MM.1S (cell line): Measurements from ENCODE around the gene CLK4.

Source experiments
- DNase-seq: peaks from one replicate; pipeline ENCODE4 v3.0.0-alpha.2; 2015
- H2AFZ ChIP-seq: fragments of 300-600 bp; sonication (generic); 2 replicates; pipeline ENCODE4 v1.6.0; 2016; ENCODE audit warnings: antibody characterized with exemption, low read length
- H3F3A ChIP-seq: fragments of 300-600 bp; sonication (generic); 2 replicates; pipeline ENCODE4 v1.6.1; 2016; ENCODE audit warnings: mild to moderate bottlenecking, antibody characterized with exemption, low read length, moderate library complexity, mixed read lengths; ENCODE audit not compliant: insufficient read depth
- H3K27ac ChIP-seq: fragments of 300-600 bp; sonication (generic); 2 replicates; pipeline ENCODE4 v1.5.1; 2016; ENCODE audit warnings: mild to moderate bottlenecking, low read length
- H3K27me3 ChIP-seq: fragments of 300-600 bp; sonication (generic); replicated peaks from 2 replicates; pipeline ENCODE4 v1.6.0; 2016; ENCODE audit warnings: low read length; ENCODE audit not compliant: insufficient read depth
- H3K36me3 ChIP-seq: fragments of 300-600 bp; sonication (generic); replicated peaks from 2 replicates; pipeline ENCODE4 v1.6.1; 2016; ENCODE audit warnings: mild to moderate bottlenecking, low read length, mixed read lengths; ENCODE audit not compliant: insufficient read depth
- H3K4me1 ChIP-seq: fragments of 300-600 bp; sonication (generic); 2 replicates; pipeline ENCODE4 v1.6.1; 2016; ENCODE audit warnings: low read length, mixed read lengths
- H3K4me2 ChIP-seq: fragments of 300-600 bp; sonication (generic); 2 replicates; pipeline ENCODE4 v1.6.0; 2016; ENCODE audit warnings: low read depth, low read length
- H3K4me3 ChIP-seq: fragments of 300-600 bp; sonication (generic); 2 replicates; pipeline ENCODE4 v1.5.1; 2016; ENCODE audit warnings: low read length, mixed read lengths
- H3K79me2 ChIP-seq: fragments of 300-600 bp; sonication (generic); 2 replicates; pipeline ENCODE4 v1.6.1; 2016; ENCODE audit warnings: mixed run types, low read length, mixed read lengths
- H3K9ac ChIP-seq: fragments of 300-600 bp; sonication (generic); 2 replicates; pipeline ENCODE4 v1.6.1; 2016; ENCODE audit warnings: low read length, mixed read lengths
- H3K9me2 ChIP-seq: fragments of 300-600 bp; sonication (generic); replicated peaks from 2 replicates; pipeline ENCODE4 v1.6.1; 2016; ENCODE audit warnings: mild to moderate bottlenecking, low read length, mixed read lengths; ENCODE audit not compliant: insufficient read depth
- H3K9me3 ChIP-seq: fragments of 300-600 bp; sonication (generic); replicated peaks from 2 replicates; pipeline ENCODE4 v1.6.1; 2016; ENCODE audit warnings: mild to moderate bottlenecking, low read length, mixed read lengths; ENCODE audit not compliant: insufficient read depth
- H4K20me1 ChIP-seq: fragments of 300-600 bp; sonication (generic); 2 replicates; pipeline ENCODE4 v1.6.1; 2016; ENCODE audit warnings: mild to moderate bottlenecking, low read length, moderate library complexity, mixed read lengths; ENCODE audit not compliant: insufficient read depth
- EZH2 ChIP-seq: fragments of 300-600 bp; sonication (generic); optimal IDR thresholded peaks from 2 replicates; pipeline ENCODE3; 2017; ENCODE audit warnings: low read depth, mild to moderate bottlenecking, antibody characterized with exemption, low read length, mixed read lengths
- EZH2phosphoT487 ChIP-seq: fragments of 300-600 bp; sonication (generic); IDR thresholded peaks from 2 replicates; pipeline ENCODE4 v1.6.1; 2018; ENCODE audit warnings: antibody characterized with exemption, low read length
- TF ChIP-seq, protein P1 (sequence below): fragments of 300-600 bp; sonication (generic); IDR thresholded peaks from 2 replicates; pipeline ENCODE4 v1.5.1; 2016; ENCODE audit warnings: antibody characterized with exemption, low read length, mixed read lengths

The CLK4 gene

DNA sequence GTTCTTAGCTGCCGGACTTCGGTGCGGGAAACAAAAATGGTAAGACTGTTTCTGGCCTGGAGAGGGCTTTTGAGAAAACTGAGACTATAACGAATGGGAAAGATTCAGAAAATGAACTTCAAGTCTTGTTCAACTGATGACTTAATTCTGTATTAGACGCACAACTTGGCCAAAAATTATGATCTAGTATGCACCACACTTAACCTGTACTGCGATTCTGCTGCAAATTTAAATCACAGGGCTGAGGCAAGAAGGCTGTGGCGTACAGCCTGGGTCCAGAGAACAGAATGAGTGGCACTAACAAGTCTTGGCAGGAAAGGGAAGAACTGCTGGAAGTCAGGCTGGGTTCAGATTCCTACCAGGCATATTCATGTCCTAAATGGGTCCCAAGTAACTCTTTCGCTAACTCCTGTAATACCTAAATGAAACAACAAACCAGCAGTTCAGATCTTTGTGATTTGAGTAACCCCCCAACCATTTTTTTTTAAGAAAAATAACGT, 35.9 kb downstream of the CLK4 start:
- H3K27ac ChIP-seq: no peak overlapping the region
- no peak overlapping the region for H2AFZ ChIP-seq
- H3K4me2 ChIP-seq: no peak overlapping the region
- no peaks in the 10 kb centered on the region for H3K4me1 ChIP-seq
- no peaks in the 10 kb centered on the region for H3F3A ChIP-seq
- peaks cover 4% of the 10 kb centered on the region; the same call in 1 of the 2 replicates for H3K27me3 ChIP-seq
- H3K79me2 ChIP-seq: no peaks in the 10 kb centered on the region
- no peak overlapping the region for H3K4me3 ChIP-seq
- TF ChIP-seq EZH2phosphoT487 (no peak), EZH2 (no peak)
- TF ChIP-seq, protein P1, sequence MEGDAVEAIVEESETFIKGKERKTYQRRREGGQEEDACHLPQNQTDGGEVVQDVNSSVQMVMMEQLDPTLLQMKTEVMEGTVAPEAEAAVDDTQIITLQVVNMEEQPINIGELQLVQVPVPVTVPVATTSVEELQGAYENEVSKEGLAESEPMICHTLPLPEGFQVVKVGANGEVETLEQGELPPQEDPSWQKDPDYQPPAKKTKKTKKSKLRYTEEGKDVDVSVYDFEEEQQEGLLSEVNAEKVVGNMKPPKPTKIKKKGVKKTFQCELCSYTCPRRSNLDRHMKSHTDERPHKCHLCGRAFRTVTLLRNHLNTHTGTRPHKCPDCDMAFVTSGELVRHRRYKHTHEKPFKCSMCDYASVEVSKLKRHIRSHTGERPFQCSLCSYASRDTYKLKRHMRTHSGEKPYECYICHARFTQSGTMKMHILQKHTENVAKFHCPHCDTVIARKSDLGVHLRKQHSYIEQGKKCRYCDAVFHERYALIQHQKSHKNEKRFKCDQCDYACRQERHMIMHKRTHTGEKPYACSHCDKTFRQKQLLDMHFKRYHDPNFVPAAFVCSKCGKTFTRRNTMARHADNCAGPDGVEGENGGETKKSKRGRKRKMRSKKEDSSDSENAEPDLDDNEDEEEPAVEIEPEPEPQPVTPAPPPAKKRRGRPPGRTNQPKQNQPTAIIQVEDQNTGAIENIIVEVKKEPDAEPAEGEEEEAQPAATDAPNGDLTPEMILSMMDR: no peak
- no peaks in the 10 kb centered on the region for H4K20me1 ChIP-seq
- H3K36me3 ChIP-seq: no peaks in the 10 kb centered on the region; the same call in 1 of the 2 replicates
- no peak overlapping the region for H3K9ac ChIP-seq
- no peaks in the 10 kb centered on the region for H3K9me3 ChIP-seq
- no peaks in the 10 kb centered on the region for H3K9me2 ChIP-seq
- DNase-seq: no peak

DNA sequence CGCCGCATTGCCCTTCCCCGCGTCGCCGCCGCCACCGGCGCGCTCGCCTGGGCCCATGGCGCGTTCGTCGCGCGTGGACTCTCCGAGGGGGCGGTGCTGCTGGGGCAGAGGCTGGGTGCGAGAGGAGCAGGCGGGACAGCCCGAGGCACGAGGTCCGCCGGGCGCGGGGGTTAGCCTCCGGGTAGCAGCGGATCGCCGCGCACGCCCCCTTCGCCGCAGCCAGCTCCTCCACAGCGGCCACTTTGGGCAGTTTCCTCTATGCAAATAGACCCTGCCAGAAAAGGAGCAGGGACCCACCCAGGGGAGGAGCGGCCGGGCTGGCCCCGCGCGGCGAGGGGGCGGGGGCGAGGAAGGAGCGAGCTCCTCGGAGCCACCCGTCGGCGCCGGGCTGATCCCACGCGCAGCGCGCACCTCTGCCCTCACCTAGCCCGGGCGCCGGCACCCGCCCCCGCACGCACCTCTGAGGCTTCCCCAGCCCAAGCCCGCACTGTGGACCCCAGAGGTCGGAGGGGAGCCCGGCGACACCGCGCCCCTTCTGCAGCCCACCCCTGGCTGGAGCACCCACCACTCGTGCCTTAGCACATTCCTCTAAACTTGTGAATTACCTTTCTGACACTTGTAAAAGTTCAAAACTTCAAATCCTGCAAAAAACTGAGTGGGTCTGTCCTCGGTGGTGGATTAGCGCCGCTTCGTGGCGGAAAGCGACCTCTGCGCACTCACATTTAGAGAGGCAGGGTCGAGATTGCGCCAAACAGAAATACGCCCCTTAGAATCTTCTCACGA, 36.5 kb downstream of the CLK4 start, which contains the start of gene COL23A1:
COL23A1 (minus strand) TSS at position 253 of the 783 bp plus-strand sequence.
- no peak for DNase-seq

DNA sequence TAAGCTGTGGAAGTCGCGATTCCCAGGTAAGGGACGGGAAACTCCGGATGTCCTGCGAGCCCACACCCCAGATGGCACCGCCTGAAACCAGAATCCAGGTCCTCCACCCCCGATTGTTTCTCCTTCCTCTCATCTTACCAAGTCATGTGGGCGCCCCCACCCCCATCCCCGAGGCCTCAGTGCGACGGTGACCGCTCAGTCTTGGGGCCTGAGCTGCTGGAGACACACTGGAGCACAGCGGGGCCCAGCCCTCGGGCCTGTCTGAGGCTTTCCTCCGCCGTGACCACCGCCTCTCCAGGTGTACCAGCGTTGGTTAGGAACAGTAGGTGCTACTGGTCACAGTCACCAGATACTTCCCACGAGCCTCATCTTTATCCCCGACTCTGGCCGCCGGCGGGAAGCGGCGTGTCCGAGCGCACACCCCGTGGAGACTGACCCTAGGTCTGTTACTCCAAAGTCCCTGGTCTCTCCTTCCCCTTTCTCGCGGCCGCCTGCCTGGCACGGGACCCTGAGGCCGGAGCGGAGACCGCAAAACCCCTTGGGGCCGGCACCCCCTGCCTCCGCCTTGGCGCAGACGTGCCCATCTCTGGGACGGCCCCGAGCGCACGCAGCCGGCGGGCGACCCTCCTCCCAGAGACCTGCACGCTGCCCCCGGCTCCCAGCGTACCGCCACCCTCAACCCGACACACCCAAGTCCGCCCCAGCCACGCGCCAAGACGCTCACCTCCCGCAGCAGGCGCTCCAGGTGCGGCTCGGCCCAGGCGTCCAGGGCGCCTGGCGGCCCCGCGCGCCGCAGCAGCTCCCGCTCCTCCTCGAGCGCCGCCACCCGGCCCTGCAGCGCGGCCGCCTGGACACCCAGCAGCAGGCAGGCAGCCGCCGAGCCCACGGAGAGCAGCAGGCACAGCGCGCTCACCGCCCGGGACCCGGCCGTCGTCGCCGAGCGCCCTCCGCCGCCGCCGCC, 37.4 kb downstream of the CLK4 start:
- Histone ChIP-seq H3K9ac (no peak overlapping the region), H3K4me2 (no peak overlapping the region)

More for the DNA sequence above, 36.5 kb downstream of the CLK4 start, which contains the start of gene COL23A1:
- Histone ChIP-seq H3K4me2 (no peak within 1 kb of the TSS), H2AFZ (no peak within 1 kb of the TSS), H3K79me2 (no peaks in the 10 kb centered on the region), H3K9ac (no peak within 1 kb of the TSS), H4K20me1 (no peaks in the 10 kb centered on the region), H3K27ac (no peak within 1 kb of the TSS), H3F3A (no peaks in the 10 kb centered on the region), H3K27me3 (peaks cover 4% of the 10 kb centered on the region; the same call in 1 of the 2 replicates), H3K4me3 (no peak within 1 kb of the TSS), H3K9me2 (no peaks in the 10 kb centered on the region), H3K9me3 (no peaks in the 10 kb centered on the region), H3K36me3 (no peaks in the 10 kb centered on the region; the same call in 1 of the 2 replicates), H3K4me1 (no peaks in the 10 kb centered on the region)
- TF ChIP-seq EZH2phosphoT487 (no peak), EZH2 (no peak)
- TF ChIP-seq, protein P1: no peak

More for the DNA sequence above, 37.4 kb downstream of the CLK4 start:
- no peak for DNase-seq
- no peaks in the 10 kb centered on the region for H3F3A ChIP-seq
- no peaks in the 10 kb centered on the region for H4K20me1 ChIP-seq
- no peak overlapping the region for H3K27ac ChIP-seq
- no peaks in the 10 kb centered on the region for H3K4me1 ChIP-seq
- no peaks in the 10 kb centered on the region for H3K9me2 ChIP-seq
- H3K9me3 ChIP-seq: no peaks in the 10 kb centered on the region
- no peaks in the 10 kb centered on the region for H3K36me3 ChIP-seq
- peaks cover 4% of the 10 kb centered on the region; the same call in 1 of the 2 replicates for H3K27me3 ChIP-seq
- H3K4me3 ChIP-seq: no peak overlapping the region
- TF ChIP-seq EZH2phosphoT487: no peak
- TF ChIP-seq, protein P1: no peak
- no peak for TF ChIP-seq EZH2
- H3K79me2 ChIP-seq: no peaks in the 10 kb centered on the region
- no peak overlapping the region for H2AFZ ChIP-seq
